Ectodermal cell (in vitro differentiated cells): Measurements from ENCODE around the gene NCOA3.

Experiments
- H3K27ac ChIP-seq: 2 replicates; pipeline ENCODE4 v1.7.0; 2013; ENCODE audit warnings: mild to moderate bottlenecking, low read depth, low read length; ENCODE audit not compliant: insufficient read depth, poor library complexity, severe bottlenecking
- H3K27me3 ChIP-seq: 2 replicates; pipeline ENCODE4 v1.7.0; 2013; ENCODE audit warnings: mild to moderate bottlenecking, low read length; ENCODE audit not compliant: insufficient read depth, control insufficient read depth, poor library complexity, severe bottlenecking
- H3K36me3 ChIP-seq: one replicate; pipeline ENCODE4 v1.7.0; 2013; ENCODE audit warnings: low read length; ENCODE audit not compliant: control insufficient read depth, insufficient read depth
- H3K4me1 ChIP-seq: one replicate; pipeline ENCODE4 v1.7.0; 2013; ENCODE audit warnings: low read length; ENCODE audit not compliant: control insufficient read depth, insufficient read depth
- H3K4me3 ChIP-seq: 2 replicates; pipeline ENCODE4 v1.7.0; 2013; ENCODE audit warnings: low read depth, low read length, control low read depth; ENCODE audit not compliant: insufficient read depth
- H3K9me3 ChIP-seq: 2 replicates; pipeline ENCODE4 v1.7.0; 2013; ENCODE audit warnings: mild to moderate bottlenecking, low read length, moderate library complexity; ENCODE audit not compliant: control insufficient read depth
- WGBS, 2 experiments: methylation state at CpG; one replicate each; pipeline ENCODE4 v1.1.7; 2013; ENCODE audit warnings: missing lambda C conversion rate in 2 of 2; 5-methylcytosine and 5-hydroxymethylcytosine counted together

NCOA3 gene

DNA sequence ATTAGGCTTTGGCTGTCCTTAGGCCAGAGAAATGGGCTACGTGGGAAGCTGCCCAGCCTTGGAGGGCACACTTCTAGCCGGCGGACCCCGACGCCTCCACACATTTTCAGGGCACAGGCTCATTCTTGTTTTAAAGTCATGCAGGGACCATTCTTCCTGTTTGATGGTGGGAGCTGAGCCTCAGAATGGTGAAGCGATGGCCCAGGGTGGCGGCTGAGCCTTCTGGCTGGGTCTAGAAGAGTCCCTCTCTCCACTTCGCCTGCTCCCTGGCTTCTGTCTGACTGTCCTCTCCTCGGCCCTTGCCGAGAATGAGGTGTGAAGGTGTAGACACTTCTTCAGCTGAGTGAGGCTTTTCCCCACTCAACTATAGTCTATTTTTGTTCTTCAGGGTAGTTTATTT, 169.2 kb downstream of the NCOA3 start:
- WGBS, 2 experiments = 94 to 97% methylated on average over 10 of the region's 10 CpGs
- H3K9me3 ChIP-seq = no peaks in the 10 kb centered on the region
- no peaks in the 10 kb centered on the region for H3K27me3 ChIP-seq
- H3K27ac ChIP-seq = no peak overlapping the region
- H3K4me3 ChIP-seq = no peak overlapping the region
- H3K4me1 ChIP-seq = no peaks in the 10 kb centered on the region
- H3K36me3 ChIP-seq = no peaks in the 10 kb centered on the region

DNA sequence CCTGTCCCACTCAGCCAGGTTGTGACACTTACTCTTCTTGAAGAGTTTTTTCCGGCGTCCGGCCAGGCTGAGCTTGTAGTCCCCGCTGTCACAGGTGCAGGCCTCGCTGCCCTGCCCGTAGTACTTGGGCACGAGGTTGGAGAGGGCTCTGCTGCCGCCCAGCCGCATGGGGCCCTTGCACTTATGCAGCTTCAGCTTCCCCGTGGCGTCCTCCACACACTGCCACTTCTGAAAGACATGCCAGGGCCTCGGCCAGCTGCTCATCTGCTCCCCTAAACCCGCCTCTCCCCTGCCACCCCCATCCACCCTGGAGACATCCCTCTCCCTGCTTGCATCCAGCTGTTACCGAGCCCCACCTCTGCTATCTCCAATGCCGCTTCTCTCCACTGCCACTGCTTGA, 170.5 kb downstream of the NCOA3 start:
- H3K27ac ChIP-seq = no peak overlapping the region
- no peak overlapping the region for H3K4me3 ChIP-seq
- no peaks in the 10 kb centered on the region for H3K9me3 ChIP-seq
- no peaks in the 10 kb centered on the region for H3K4me1 ChIP-seq
- 92 to 94% methylated on average over 15 of the region's 15 CpGs for WGBS, 2 experiments
- H3K27me3 ChIP-seq = no peaks in the 10 kb centered on the region
- no peaks in the 10 kb centered on the region for H3K36me3 ChIP-seq

DNA sequence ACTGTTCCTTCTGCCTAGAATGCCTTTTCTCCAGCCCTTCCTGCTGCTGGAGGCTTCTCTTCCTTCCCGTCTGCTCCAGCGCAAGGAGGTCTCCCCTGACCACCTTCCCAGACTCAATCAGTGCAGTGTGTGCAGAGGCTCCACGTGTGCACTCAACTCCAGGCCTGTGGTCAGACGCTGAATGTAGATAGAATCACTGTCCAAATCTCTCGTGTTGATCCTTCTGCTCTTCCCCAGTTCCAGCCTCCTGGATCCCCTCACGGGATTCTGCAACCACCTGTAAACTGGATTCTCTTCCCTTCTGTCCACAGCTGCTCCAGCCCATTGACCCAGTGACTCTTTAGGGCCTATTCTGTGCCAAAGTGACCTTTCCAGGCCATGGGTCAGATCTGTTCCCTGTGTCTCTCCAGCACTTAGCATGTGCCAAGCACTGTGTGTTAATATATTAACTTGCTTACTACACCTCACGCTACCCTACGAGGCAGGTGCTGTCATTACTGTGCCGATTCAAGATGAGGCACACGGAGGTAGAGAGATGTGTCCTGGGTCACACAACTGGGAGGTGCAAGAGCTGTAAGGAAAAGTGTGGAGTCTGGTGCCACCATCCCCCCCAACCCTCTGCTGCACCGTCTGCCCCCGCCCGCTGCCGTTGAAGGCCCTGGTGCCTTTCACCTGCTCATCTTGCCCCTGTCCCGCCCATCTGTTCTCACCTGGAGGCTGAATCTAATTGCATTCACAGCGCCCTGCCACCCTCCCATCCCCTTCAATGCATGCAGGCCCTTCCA, 171.4 kb downstream of the NCOA3 start:
- Histone ChIP-seq H3K27me3 (no peaks in the 10 kb centered on the region), H3K9me3 (no peaks in the 10 kb centered on the region), H3K4me1 (no peaks in the 10 kb centered on the region), H3K27ac (no peak overlapping the region), H3K4me3 (no peak overlapping the region), H3K36me3 (no peaks in the 10 kb centered on the region)
- WGBS, 2 experiments = 95 to 96% methylated on average over 16 of the region's 16 CpGs

DNA sequence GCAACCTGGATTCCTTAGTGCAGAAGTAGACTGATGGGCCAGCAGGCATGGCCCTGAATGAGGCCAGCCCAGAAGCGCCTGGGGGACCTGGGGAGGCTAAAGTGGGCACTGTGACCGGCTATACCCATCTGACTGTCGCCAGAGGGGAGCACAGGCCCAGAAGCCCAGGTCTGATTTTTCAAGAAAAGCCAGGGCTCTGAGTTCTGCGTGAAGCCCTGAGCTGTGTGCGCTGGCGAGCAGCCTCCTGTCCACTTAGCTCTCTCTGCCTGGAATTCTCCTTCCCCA, 171.9 kb downstream of the NCOA3 start:
- Histone ChIP-seq H3K36me3 (no peaks in the 10 kb centered on the region), H3K9me3 (no peaks in the 10 kb centered on the region), H3K27ac (no peak overlapping the region), H3K4me1 (no peaks in the 10 kb centered on the region), H3K4me3 (no peak overlapping the region), H3K27me3 (no peaks in the 10 kb centered on the region)
- 94 to 95% methylated on average over 6 of the region's 6 CpGs for WGBS, 2 experiments

DNA sequence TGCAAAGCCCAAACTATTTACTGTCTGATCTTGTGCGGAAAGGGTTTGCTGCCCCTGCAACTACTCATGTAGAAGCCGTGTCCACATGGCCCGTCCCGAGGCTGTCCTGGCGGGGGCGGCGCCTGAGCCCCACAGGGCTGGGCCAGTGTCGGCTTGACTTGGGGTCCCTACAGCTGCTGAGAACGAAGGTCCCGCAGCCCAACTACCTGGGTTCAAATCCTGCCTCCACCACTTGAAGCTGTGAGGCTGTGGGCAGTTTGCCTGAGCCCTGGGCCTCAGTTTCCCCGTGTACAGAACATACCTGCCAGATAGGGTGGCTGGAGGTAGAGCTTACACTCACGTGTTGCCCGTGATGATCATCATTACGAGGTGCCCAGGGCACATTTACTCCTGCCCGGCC, 172.5 kb downstream of the NCOA3 start:
- no peaks in the 10 kb centered on the region for H3K9me3 ChIP-seq
- no peaks in the 10 kb centered on the region for H3K36me3 ChIP-seq
- H3K4me1 ChIP-seq = no peaks in the 10 kb centered on the region
- no peak overlapping the region for H3K4me3 ChIP-seq
- H3K27me3 ChIP-seq = no peaks in the 10 kb centered on the region
- WGBS, 2 experiments = 94 to 97% methylated on average over 15 of the region's 15 CpGs
- H3K27ac ChIP-seq = no peak overlapping the region

DNA sequence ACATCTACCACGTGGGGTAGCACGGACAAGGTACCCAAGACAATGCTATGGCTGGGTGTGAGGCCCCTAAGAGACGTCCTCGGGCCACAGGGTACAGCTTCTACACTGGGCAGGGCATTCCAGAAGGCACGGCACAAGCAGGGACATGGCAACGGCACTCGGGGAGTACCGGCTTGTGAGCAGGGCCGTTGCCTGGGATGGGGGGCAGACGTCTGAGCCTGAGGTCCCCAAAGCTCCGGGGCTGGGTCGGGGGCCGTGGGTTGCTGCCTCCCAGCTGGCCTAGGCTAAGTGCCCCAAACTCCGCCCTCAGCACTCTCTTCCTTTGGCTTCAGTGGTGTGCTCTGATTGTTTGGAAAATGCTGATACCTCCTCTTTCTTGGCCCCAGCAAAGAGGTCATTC, 173.0 kb downstream of the NCOA3 start:
- WGBS, 2 experiments = 89 to 90% methylated on average over 14 of the region's 14 CpGs
- H3K27ac ChIP-seq = no peak overlapping the region
- H3K9me3 ChIP-seq = no peaks in the 10 kb centered on the region
- no peaks in the 10 kb centered on the region for H3K36me3 ChIP-seq
- H3K27me3 ChIP-seq = no peaks in the 10 kb centered on the region
- H3K4me3 ChIP-seq = no peak overlapping the region
- H3K4me1 ChIP-seq = no peaks in the 10 kb centered on the region

DNA sequence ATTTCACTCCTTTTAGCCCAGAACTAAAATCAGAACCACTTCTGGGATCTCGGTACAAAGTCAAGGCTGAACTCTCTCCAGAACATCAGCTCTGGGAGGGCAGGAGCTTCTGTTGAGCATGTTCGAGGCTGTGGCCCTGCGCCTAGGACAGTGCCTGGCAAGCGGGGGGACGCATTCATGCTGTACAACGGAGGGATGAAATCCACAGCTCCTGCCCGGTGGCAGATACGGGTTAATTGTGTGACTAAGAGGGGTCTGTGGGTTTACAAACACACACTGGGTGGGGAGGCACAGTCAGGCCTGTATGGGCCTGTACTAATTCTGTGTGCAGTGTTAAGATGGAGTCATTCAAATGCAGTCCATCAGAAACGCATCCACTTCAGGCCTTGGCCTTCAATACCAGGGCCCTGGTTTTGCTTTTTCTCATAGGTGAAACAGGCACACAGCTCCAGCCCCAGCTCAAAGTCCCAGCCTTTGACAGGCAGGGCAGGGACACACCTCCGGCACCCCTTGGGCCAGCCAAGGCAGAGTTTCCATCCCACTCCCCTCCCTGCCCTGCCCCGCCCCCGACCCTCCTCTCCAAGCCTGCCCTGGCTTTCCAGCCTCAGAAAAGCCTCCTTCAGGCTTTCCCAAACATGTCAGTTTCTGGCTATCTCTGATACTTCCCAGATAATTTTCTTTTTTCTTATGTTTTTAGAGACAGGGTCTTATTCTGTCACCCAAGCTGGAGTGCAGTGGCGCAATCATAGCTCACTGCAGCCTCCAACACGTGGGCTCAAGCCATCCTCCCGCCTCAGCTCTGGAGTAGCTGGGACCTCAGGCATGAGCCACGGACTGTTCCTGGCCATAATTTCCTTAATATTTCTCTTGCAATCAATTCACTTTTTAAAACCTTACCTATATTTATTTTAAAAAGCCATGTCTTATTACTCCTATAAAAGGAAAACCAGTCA, 173.8 kb downstream of the NCOA3 start:
- no peaks in the 10 kb centered on the region for H3K9me3 ChIP-seq
- H3K4me3 ChIP-seq = no peak overlapping the region
- no peaks in the 10 kb centered on the region for H3K4me1 ChIP-seq
- WGBS, 2 experiments = 82 to 86% methylated on average over 16 of the region's 16 CpGs
- no peaks in the 10 kb centered on the region for H3K27me3 ChIP-seq
- H3K36me3 ChIP-seq = no peaks in the 10 kb centered on the region
- H3K27ac ChIP-seq = no peak overlapping the region

DNA sequence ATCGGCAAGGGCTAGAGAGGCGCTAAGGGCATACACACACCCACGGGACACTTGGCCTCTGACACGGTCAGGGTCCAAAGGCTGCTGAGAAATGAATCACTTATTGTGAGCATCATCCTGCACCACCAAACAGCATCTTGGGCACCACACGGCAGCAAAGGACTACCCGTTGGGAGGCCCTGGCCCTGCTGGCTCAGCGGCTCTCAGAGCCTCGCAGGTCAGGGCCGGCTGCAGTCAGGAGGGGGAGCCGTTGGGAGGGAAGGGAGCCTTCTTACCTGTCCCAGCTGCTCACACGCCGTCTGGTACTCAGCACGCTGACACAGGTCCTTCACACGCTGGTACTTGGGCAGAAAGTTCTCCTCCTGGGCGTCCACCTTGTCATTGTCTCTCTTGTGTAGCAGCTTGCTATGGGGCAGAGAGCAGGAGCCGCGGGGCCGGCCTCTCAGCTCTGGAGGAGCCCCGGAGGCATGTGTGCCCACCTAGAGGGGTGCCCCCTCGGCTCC, 174.6 kb downstream of the NCOA3 start:
- Histone ChIP-seq H3K9me3 (no peaks in the 10 kb centered on the region), H3K27ac (no peak overlapping the region), H3K27me3 (no peaks in the 10 kb centered on the region), H3K36me3 (no peaks in the 10 kb centered on the region), H3K4me1 (no peaks in the 10 kb centered on the region), H3K4me3 (no peak overlapping the region)
- WGBS, 2 experiments = 79 to 80% methylated on average over 20 of the region's 20 CpGs

DNA sequence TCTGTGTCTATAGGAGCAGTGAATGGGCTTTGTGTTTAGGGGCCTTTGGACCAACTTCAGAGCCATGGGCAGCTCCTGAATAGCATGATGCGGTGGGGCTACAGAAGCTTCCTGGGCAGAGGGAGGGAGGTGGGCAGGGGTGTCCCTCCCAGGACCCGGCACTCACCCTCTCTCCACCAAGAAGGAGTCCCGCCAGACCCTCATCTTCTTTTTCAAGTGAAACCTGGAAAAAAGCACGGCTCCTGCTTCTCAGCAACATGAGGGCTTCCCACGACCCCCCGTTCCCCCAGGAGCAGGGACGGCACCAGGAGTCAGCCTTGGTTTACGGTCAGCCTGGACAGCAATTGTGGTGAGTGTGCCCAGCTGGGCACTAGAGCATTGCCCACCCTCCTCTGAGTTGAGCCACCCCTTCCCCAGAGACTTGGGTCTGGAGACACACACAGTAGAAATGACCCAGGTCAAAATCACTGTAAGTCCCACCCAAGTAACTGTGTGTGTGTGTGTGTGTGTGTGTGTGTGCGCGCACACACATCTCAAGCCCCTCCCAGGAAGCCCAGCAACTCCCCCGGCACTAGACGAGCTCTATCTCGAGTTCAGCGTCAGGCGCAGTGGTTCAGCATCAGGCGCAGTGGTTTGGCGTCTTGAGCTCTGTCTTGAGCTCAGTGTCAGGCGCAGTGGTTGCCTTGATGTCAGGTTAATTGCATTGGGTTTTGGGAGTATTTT, 175.4 kb downstream of the NCOA3 start:
- H3K9me3 ChIP-seq = no peaks in the 10 kb centered on the region
- no peaks in the 10 kb centered on the region for H3K27me3 ChIP-seq
- no peaks in the 10 kb centered on the region for H3K4me1 ChIP-seq
- WGBS, 2 experiments = 92 to 93% methylated on average over 18 of the region's 18 CpGs
- no peak overlapping the region for H3K4me3 ChIP-seq
- no peaks in the 10 kb centered on the region for H3K36me3 ChIP-seq
- no peak overlapping the region for H3K27ac ChIP-seq
